Measurements from ENCODE around the gene LHX5.

LHX5 gene

DNA sequence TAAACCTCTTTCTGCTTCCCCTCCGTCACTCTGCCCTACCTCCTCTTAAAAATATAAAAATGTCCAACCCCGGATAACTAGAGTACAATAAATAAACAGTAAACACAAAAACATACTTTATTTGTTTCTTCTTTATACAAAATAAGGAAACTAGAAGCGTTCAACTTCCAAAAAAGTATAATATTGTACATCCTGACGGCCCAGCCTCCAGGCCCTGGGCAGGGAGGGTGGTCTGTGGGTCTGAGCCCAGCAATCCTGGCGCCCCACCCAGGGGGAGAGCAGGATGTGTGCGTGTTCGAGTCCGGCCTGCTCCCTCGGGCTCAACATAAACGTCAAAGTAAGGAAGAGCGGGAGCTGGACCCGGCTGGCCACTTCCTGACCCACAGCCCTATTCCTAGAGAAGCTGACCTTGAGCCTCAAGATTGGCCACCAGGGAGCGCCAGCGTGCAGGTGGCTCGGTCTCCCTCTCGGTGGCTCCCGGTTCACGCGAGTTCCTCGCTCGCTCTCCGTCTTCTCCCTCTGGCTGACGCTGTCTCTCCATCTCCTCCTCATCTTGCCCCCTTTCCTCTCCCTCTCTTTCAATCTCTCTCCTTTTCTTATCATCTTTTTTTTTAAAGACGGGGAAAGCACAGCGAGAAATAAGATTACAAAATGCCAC is 9.4 kb downstream of the LHX5 start:
- Histone ChIP-seq H3K18ac (ENCODE audit: low read length) (no peak overlapping the region), H2BK12ac (ENCODE audit: low read length) (no peak overlapping the region), H2BK15ac (ENCODE audit: low read length) (no peak overlapping the region), H3K4ac (ENCODE audit: low read length) (no peak overlapping the region), H3K4me3 (ENCODE audit: low read length in 2 of 2) (no peak overlapping the region), H3K9me3 (replicated peaks in 1 of 2; ENCODE audit: control insufficient read depth in 2 of 2, insufficient read depth in 1 of 2, low read depth in 1 of 2, low read length in 2 of 2) (peaks cover 0 to 5% of the 10 kb centered on the region in 2 donors), H2BK5ac (ENCODE audit: low read length) (no peak overlapping the region), H3K23ac (ENCODE audit: low read depth, low read length, poor library complexity) (peak overlapping the region; percentile 44), H3K27me3 (ENCODE audit: control insufficient read depth in 3 of 3, insufficient read depth in 3 of 3, low read depth in 1 of 3, low read length in 3 of 3) (peaks cover 6 to 88% (median 27%) of the 10 kb centered on the region in 3 experiments), H3K27ac (replicated peaks; ENCODE audit: low read length) (no peak overlapping the region), H4K91ac (ENCODE audit: low read depth, low read length, poor library complexity) (no peak overlapping the region), H3K4me1 (ENCODE audit: control insufficient read depth in 2 of 2, insufficient read depth in 1 of 2, low read depth in 1 of 2, low read length in 2 of 2) (peaks cover 14 to 23% of the 10 kb centered on the region in 2 donors), H3K79me1 (ENCODE audit: low read depth, low read length) (peaks cover 4% of the 10 kb centered on the region), H4K8ac (ENCODE audit: low read depth, low read length) (no peak overlapping the region), H2AFZ (ENCODE audit: low read length) (peak overlapping the region; percentile 54), H3K14ac (ENCODE audit: low read length) (no peak overlapping the region), H2BK120ac (ENCODE audit: low read depth, low read length) (no peak overlapping the region), H3K9ac (ENCODE audit: low read depth, low read length, poor library complexity) (no peak overlapping the region), H3K36me3 (replicated peaks in 1 of 2; ENCODE audit: control insufficient read depth in 2 of 2, insufficient read depth in 2 of 2, low read length in 2 of 2) (peaks cover 0 to 5% of the 10 kb centered on the region in 2 donors), H2AK5ac (ENCODE audit: low read depth, low read length) (no peak overlapping the region), H3K4me2 (ENCODE audit: insufficient read depth, low read length, poor library complexity, severe bottlenecking) (no peak overlapping the region)
- DNase-seq (ENCODE audit: low spot score), result peak; percentile 78
- no CpG with 5 or more reads among the region's 25 CpGs for WGBS, 2 donors (ENCODE audit: extremely low coverage in 2 of 2, insufficient read length in 2 of 2, insufficient replicate concordance in 1 of 2)

DNA sequence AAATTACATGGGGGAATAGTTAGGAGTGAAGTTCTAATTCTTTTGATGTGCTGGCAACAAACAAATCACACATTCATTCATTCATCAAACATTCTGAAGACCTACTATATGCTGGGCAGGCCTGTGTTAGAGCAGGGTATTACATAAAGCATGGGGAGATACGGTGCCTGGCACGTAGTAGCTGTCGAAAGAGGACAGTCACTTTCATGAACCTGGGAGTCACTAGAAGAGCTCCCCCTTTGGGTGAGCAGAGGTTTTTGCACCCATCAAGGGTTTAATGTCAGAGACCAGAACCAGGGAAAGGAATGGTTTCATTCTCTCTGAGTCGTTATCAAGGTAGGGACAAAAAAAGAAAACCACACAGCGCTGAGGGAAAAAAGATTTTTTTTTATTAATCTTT is 10.0 kb downstream of the LHX5 start:
- DNase-seq (ENCODE audit: low spot score), result peak; percentile 17
- H3K18ac ChIP-seq (ENCODE audit: low read length), result no peak overlapping the region
- no CpG with 5 or more reads among the region's 5 CpGs for WGBS, 2 donors (ENCODE audit: extremely low coverage in 2 of 2, insufficient read length in 2 of 2, insufficient replicate concordance in 1 of 2)
- no peak overlapping the region for H2BK120ac ChIP-seq (ENCODE audit: low read depth, low read length)
- H4K91ac ChIP-seq (ENCODE audit: low read depth, low read length, poor library complexity), result no peak overlapping the region
- H3K23ac ChIP-seq (ENCODE audit: low read depth, low read length, poor library complexity), result no peak overlapping the region
- no peak overlapping the region for H4K8ac ChIP-seq (ENCODE audit: low read depth, low read length)
- no peak overlapping the region for H3K9ac ChIP-seq (ENCODE audit: low read depth, low read length, poor library complexity)
- peaks cover 14 to 19% of the 10 kb centered on the region in 2 donors for H3K4me1 ChIP-seq (ENCODE audit: control insufficient read depth in 2 of 2, insufficient read depth in 1 of 2, low read depth in 1 of 2, low read length in 2 of 2)
- H2BK5ac ChIP-seq (ENCODE audit: low read length), result no peak overlapping the region
- no peak overlapping the region for H2BK12ac ChIP-seq (ENCODE audit: low read length)
- H3K36me3 ChIP-seq (replicated peaks in 1 of 2; ENCODE audit: control insufficient read depth in 2 of 2, insufficient read depth in 2 of 2, low read length in 2 of 2), result peaks cover 0 to 2% of the 10 kb centered on the region in 2 donors
- H3K9me3 ChIP-seq (replicated peaks in 1 of 2; ENCODE audit: control insufficient read depth in 2 of 2, insufficient read depth in 1 of 2, low read depth in 1 of 2, low read length in 2 of 2), result peaks cover 0 to 2% of the 10 kb centered on the region in 2 donors
- H3K27me3 ChIP-seq (ENCODE audit: control insufficient read depth in 3 of 3, insufficient read depth in 3 of 3, low read depth in 1 of 3, low read length in 3 of 3), result peaks cover 6 to 86% (median 21%) of the 10 kb centered on the region in 3 experiments
- no peak overlapping the region for H2AFZ ChIP-seq (ENCODE audit: low read length)
- H3K4me3 ChIP-seq (ENCODE audit: low read length in 2 of 2), result no peak overlapping the region
- peaks cover 1% of the 10 kb centered on the region for H3K79me1 ChIP-seq (ENCODE audit: low read depth, low read length)
- H3K4ac ChIP-seq (ENCODE audit: low read length), result no peak overlapping the region
- no peak overlapping the region for H3K14ac ChIP-seq (ENCODE audit: low read length)
- no peak overlapping the region for H3K27ac ChIP-seq (replicated peaks; ENCODE audit: low read length)
- no peak overlapping the region for H2AK5ac ChIP-seq (ENCODE audit: low read depth, low read length)
- H2BK15ac ChIP-seq (ENCODE audit: low read length), result no peak overlapping the region
- no peak overlapping the region for H3K4me2 ChIP-seq (ENCODE audit: insufficient read depth, low read length, poor library complexity, severe bottlenecking)

DNA sequence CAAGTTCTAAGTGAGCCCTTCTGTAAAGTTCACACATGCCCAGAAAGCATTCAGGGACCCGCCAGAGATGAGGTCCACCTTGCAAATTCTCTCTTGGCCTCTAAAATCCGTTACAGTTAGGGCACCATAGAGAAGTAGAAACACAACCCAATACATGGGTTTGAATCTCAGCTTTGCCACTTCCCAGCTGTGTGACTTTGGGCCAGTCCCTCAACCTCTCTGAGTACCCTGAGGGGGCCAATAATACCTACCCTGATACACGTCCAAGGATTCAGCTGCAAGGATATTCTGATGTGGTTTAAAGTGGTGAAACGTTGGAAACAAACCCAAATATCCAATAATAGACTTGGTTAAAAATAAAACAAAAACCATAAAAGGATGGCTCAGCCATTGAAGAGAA is 11.7 kb downstream of the LHX5 start:
- Histone ChIP-seq H2AFZ (ENCODE audit: low read length) (no peak overlapping the region), H3K14ac (ENCODE audit: low read length) (no peak overlapping the region), H3K36me3 (replicated peaks in 1 of 2; ENCODE audit: control insufficient read depth in 2 of 2, insufficient read depth in 2 of 2, low read length in 2 of 2) (no peaks in the 10 kb centered on the region), H3K4me2 (ENCODE audit: insufficient read depth, low read length, poor library complexity, severe bottlenecking) (no peak overlapping the region), H3K4me1 (ENCODE audit: control insufficient read depth in 2 of 2, insufficient read depth in 1 of 2, low read depth in 1 of 2, low read length in 2 of 2) (peaks cover 9 to 12% of the 10 kb centered on the region in 2 donors), H2BK5ac (ENCODE audit: low read length) (no peak overlapping the region), H3K27ac (replicated peaks; ENCODE audit: low read length) (no peak overlapping the region), H3K27me3 (ENCODE audit: control insufficient read depth in 3 of 3, insufficient read depth in 3 of 3, low read depth in 1 of 3, low read length in 3 of 3) (peaks cover 6 to 79% (median 17%) of the 10 kb centered on the region in 3 experiments), H2AK5ac (ENCODE audit: low read depth, low read length) (no peak overlapping the region), H2BK12ac (ENCODE audit: low read length) (no peak overlapping the region), H3K4ac (ENCODE audit: low read length) (no peak overlapping the region), H4K91ac (ENCODE audit: low read depth, low read length, poor library complexity) (no peak overlapping the region), H3K18ac (ENCODE audit: low read length) (no peak overlapping the region), H3K23ac (ENCODE audit: low read depth, low read length, poor library complexity) (no peak overlapping the region), H3K4me3 (ENCODE audit: low read length in 2 of 2) (no peak overlapping the region), H2BK15ac (ENCODE audit: low read length) (no peak overlapping the region), H2BK120ac (ENCODE audit: low read depth, low read length) (no peak overlapping the region), H3K79me1 (ENCODE audit: low read depth, low read length) (no peaks in the 10 kb centered on the region), H4K8ac (ENCODE audit: low read depth, low read length) (no peak overlapping the region), H3K9me3 (replicated peaks in 1 of 2; ENCODE audit: control insufficient read depth in 2 of 2, insufficient read depth in 1 of 2, low read depth in 1 of 2, low read length in 2 of 2) (no peaks in the 10 kb centered on the region), H3K9ac (ENCODE audit: low read depth, low read length, poor library complexity) (no peak overlapping the region)
- WGBS, 2 donors (ENCODE audit: extremely low coverage in 2 of 2, insufficient read length in 2 of 2, insufficient replicate concordance in 1 of 2), result no CpG with 5 or more reads among the region's 4 CpGs
- DNase-seq (ENCODE audit: low spot score), result no peak

DNA sequence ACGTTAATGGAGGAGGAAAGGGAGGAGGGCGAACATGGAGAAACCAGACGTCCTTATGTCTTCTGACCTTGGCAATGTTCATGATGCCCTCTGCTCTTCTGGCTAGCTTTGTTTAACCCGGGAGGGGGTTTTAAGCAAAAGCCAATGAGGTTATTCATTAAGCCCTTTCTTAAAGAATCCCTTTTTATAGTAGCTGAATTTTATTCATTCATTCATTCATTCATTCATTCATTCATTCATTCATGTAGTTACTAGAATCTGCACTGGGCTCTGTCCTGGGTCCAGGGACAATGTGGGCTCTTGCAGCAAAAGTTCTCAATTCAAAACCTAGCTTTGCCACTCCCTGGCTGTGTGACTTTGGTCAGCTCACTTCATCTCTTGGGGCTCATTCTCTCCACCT is 14.0 kb downstream of the LHX5 start:
- Histone ChIP-seq H3K14ac (ENCODE audit: low read length) (no peak overlapping the region), H3K4me3 (ENCODE audit: low read length in 2 of 2) (no peak overlapping the region), H2BK15ac (ENCODE audit: low read length) (no peak overlapping the region), H3K4me2 (ENCODE audit: insufficient read depth, low read length, poor library complexity, severe bottlenecking) (no peak overlapping the region), H2BK120ac (ENCODE audit: low read depth, low read length) (no peak overlapping the region), H3K23ac (ENCODE audit: low read depth, low read length, poor library complexity) (no peak overlapping the region), H3K4ac (ENCODE audit: low read length) (no peak overlapping the region), H3K9me3 (replicated peaks in 1 of 2; ENCODE audit: control insufficient read depth in 2 of 2, insufficient read depth in 1 of 2, low read depth in 1 of 2, low read length in 2 of 2) (no peaks in the 10 kb centered on the region), H2AK5ac (ENCODE audit: low read depth, low read length) (no peak overlapping the region), H3K18ac (ENCODE audit: low read length) (no peak overlapping the region), H4K91ac (ENCODE audit: low read depth, low read length, poor library complexity) (no peak overlapping the region), H2AFZ (ENCODE audit: low read length) (no peak overlapping the region), H3K9ac (ENCODE audit: low read depth, low read length, poor library complexity) (no peak overlapping the region), H3K4me1 (ENCODE audit: control insufficient read depth in 2 of 2, insufficient read depth in 1 of 2, low read depth in 1 of 2, low read length in 2 of 2) (no peaks in the 10 kb centered on the region), H2BK12ac (ENCODE audit: low read length) (no peak overlapping the region), H4K8ac (ENCODE audit: low read depth, low read length) (no peak overlapping the region), H3K79me1 (ENCODE audit: low read depth, low read length) (no peaks in the 10 kb centered on the region), H3K27ac (replicated peaks; ENCODE audit: low read length) (no peak overlapping the region), H3K36me3 (replicated peaks in 1 of 2; ENCODE audit: control insufficient read depth in 2 of 2, insufficient read depth in 2 of 2, low read length in 2 of 2) (no peaks in the 10 kb centered on the region), H2BK5ac (ENCODE audit: low read length) (no peak overlapping the region), H3K27me3 (ENCODE audit: control insufficient read depth in 3 of 3, insufficient read depth in 3 of 3, low read depth in 1 of 3, low read length in 3 of 3) (peaks cover 0 to 56% (median 3%) of the 10 kb centered on the region in 3 experiments)
- no peak for DNase-seq (ENCODE audit: low spot score)
- WGBS, 2 donors (ENCODE audit: extremely low coverage in 2 of 2, insufficient read length in 2 of 2, insufficient replicate concordance in 1 of 2), result no CpG with 5 or more reads among the region's 4 CpGs
